HCT116 (cell line): ENCODE measurements around the gene ITGAL. TPM values are rescaled to one million over a fixed set of nuclear protein-coding genes. Genes with fewer than 3 reads are reported as not detected.
"Not testable (repeated sequence)": the region's sequence is repeated elsewhere in the genome, so short reads cannot be mapped to it uniquely, and the experiment has no call there.

Source experiments
- ATAC-seq: fragments of 200-7000 bp; cut with Tn5 transposase; 2 replicates; pipeline ENCODE4 v1.9.1; 2020; ENCODE audit warnings: mild to moderate bottlenecking, moderate library complexity
- BruUV-seq: library from RNA; stranded (reverse); fragments of 400-500 nt; replicated peaks from 2 replicates; lab custom pipeline; 2021; lab: Mats Ljungman, UMichigan
- CTCF ChIA-PET: fragments of 300-600 bp; sonication (Branson Sonifier 250); formaldehyde crosslinking; loops from one replicate; lab custom pipeline; 2021; ENCODE audit warnings: antibody characterized with exemption; lab: Charles Lee
- POLR2A ChIA-PET: fragments of 300-600, 350-600 bp; sonication (Branson Sonifier 250); formaldehyde crosslinking; loops from one replicate; lab custom pipeline; 2021; ENCODE audit warnings: antibody characterized with exemption; lab: Charles Lee
- RAD21 ChIA-PET, 2 experiments: fragments of 300-600 bp; sonication (Branson Sonifier 250); formaldehyde crosslinking; loops; one replicate each; lab custom pipeline; 2023; ENCODE audit warnings: low total read pairs in 2 of 2; ENCODE audit not compliant: uncharacterized antibody in 2 of 2, unreplicated experiment in 2 of 2, low non-redundant PET in 1 of 2; lab: Charles Lee
- DNase-seq: peaks from one replicate; pipeline ENCODE4 v3.0.0-alpha.2; 2010; ENCODE audit warnings: low read depth, low spot score
- H2AFZ ChIP-seq: fragments of 200-600 bp; shearing (Covaris generic), sonication (generic); 2 replicates; pipeline ENCODE4 v1.6.1; 2017; ENCODE audit warnings: low read depth, mixed run types, mixed read lengths, antibody characterized with exemption, low read length; ENCODE audit not compliant: poor library complexity, severe bottlenecking
- H3K27ac ChIP-seq: 2 replicates; pipeline ENCODE4 v1.5.1; 2012; ENCODE audit warnings: low read depth, low read length
- H3K27me3 ChIP-seq: fragments of 200-600 bp; sonication (generic); 2 replicates; pipeline ENCODE4 v1.6.1; 2016; ENCODE audit warnings: mixed run types, low read length, mixed read lengths; ENCODE audit not compliant: insufficient read depth
- H3K36me3 ChIP-seq, 2 experiments: fragments of 200-500 bp in 1 of 2; fragments of 200-600 bp in 1 of 2; sonication (Bioruptor generic) in 1 of 2; sonication (generic) in 1 of 2; 2 replicates each; pipeline versions ENCODE4 v1.5.1 to v1.6.1; 2014 to 2016; ENCODE audit warnings: low read length in 2 of 2, inconsistent platforms in 1 of 2, mixed read lengths in 1 of 2, mixed run types in 1 of 2; ENCODE audit not compliant: insufficient read depth in 2 of 2, control insufficient read depth in 1 of 2
- H3K4me1 ChIP-seq, 2 experiments: fragments of 200-600 bp in 1 of 2; sonication (generic) in 1 of 2; 2 replicates each; pipeline versions ENCODE4 v1.5.1 to v1.6.1; 2012 to 2017; ENCODE audit warnings: low read length in 2 of 2, inconsistent platforms in 1 of 2, mild to moderate bottlenecking in 1 of 2, mixed read lengths in 1 of 2, mixed run types in 1 of 2, moderate library complexity in 1 of 2; ENCODE audit not compliant: insufficient read depth in 2 of 2, control insufficient read depth in 1 of 2
- H3K4me2 ChIP-seq: fragments of 200-600 bp; sonication (generic); 2 replicates; pipeline ENCODE4 v1.6.1; 2017; ENCODE audit warnings: mixed run types, low read length, mixed read lengths
- H3K4me3 ChIP-seq, 2 experiments: fragments of 200-600 bp in 1 of 2; sonication (generic) in 1 of 2; replicated peaks in 1 of 2; 2 replicates each; pipeline ENCODE4 v1.5.1; 2011 to 2016; ENCODE audit warnings: low read length in 2 of 2, control low read depth in 1 of 2, low read depth in 1 of 2, mild to moderate bottlenecking in 1 of 2, mixed read lengths in 1 of 2, mixed run types in 1 of 2
- H3K79me2 ChIP-seq: fragments of 200-600 bp; sonication (generic); 2 replicates; pipeline ENCODE4 v1.6.1; 2017; ENCODE audit warnings: mild to moderate bottlenecking, mixed run types, low read length, moderate library complexity, mixed read lengths; ENCODE audit not compliant: insufficient read depth
- H3K9ac ChIP-seq: fragments of 200-600 bp; sonication (generic); 2 replicates; pipeline ENCODE4 v1.6.1; 2016; ENCODE audit warnings: low read length, mixed read lengths
- H3K9me2 ChIP-seq: fragments of 200-600 bp; sonication (generic), shearing (Covaris generic); 2 replicates; pipeline ENCODE4 v1.6.1; 2017; ENCODE audit warnings: mixed run types, mild to moderate bottlenecking, moderate library complexity; ENCODE audit not compliant: insufficient read depth
- H3K9me3 ChIP-seq, 2 experiments: fragments of 200-500 bp in 1 of 2; fragments of 200-600 bp in 1 of 2; sonication (Bioruptor generic) in 1 of 2; sonication (generic) in 1 of 2; 2 replicates each; pipeline ENCODE4 v1.6.1; 2014 to 2017; ENCODE audit warnings: low read length in 2 of 2, mixed read lengths in 2 of 2, inconsistent platforms in 1 of 2, low read depth in 1 of 2, mild to moderate bottlenecking in 1 of 2, mixed run types in 1 of 2, moderate library complexity in 1 of 2; ENCODE audit not compliant: control insufficient read depth in 1 of 2, insufficient read depth in 1 of 2
- H4K20me1 ChIP-seq: fragments of 200-600 bp; sonication (generic), shearing (Covaris generic); 2 replicates; pipeline ENCODE4 v1.6.1; 2017; ENCODE audit warnings: mixed run types, mild to moderate bottlenecking, moderate library complexity; ENCODE audit not compliant: insufficient read depth
- CBX3 ChIP-seq: IDR thresholded peaks from 2 replicates; pipeline ENCODE4 v1.6.1; 2012; ENCODE audit warnings: low read depth
- CEBPB ChIP-seq: IDR thresholded peaks from 2 replicates; pipeline ENCODE4 v1.6.1; 2012; ENCODE audit warnings: low read depth
- FOSL1 ChIP-seq: IDR thresholded peaks from 2 replicates; pipeline ENCODE4 v1.6.1; 2012; ENCODE audit warnings: low read depth
- POLR2AphosphoS5 ChIP-seq: IDR thresholded peaks from 2 replicates; pipeline ENCODE4 v1.6.1; 2011; ENCODE audit warnings: mild to moderate bottlenecking, low read depth, low read length, moderate library complexity
- intact Hi-C: fragments of 100-400 bp; cut with micrococcal nuclease; formaldehyde crosslinking; loops from 2 replicates; pipeline ENCODE4 v1.10.0; 2022
- total RNA-seq: library from RNA; stranded (reverse); gene quantifications from one replicate; pipeline ENCODE4 v1.2.1, GENCODE V29; 2021; ENCODE audit not compliant: unreplicated experiment
- TF ChIP-seq, protein P1 (sequence below): IDR thresholded peaks from 2 replicates; pipeline ENCODE4 v1.6.1; 2011; ENCODE audit warnings: mild to moderate bottlenecking, low read length, moderate library complexity; ENCODE audit not compliant: insufficient replicate concordance; ENCODE audit errors: extremely low read depth

ITGAL gene
- total RNA-seq, 1 experiment from 2014 or later = 1.4 TPM

GRCh38 chr16:30522702-30523463 lies 50.3 kb downstream of the ITGAL start:
- H3K36me3 ChIP-seq, H2AFZ ChIP-seq, ATAC-seq, DNase-seq, H3K4me2 ChIP-seq, H3K9me3 ChIP-seq, intact Hi-C loops, BruUV-seq, H4K20me1 ChIP-seq, RAD21 ChIA-PET, CTCF ChIA-PET, H3K27ac ChIP-seq, H3K4me3 ChIP-seq, H3K27me3 ChIP-seq, H3K9ac ChIP-seq, H3K9me2 ChIP-seq: not testable (repeated sequence)
- Histone ChIP-seq H3K4me1 (peaks cover 4 to 19% of the 10 kb centered on the region in 2 experiments), H3K79me2 (peaks cover 12% of the 10 kb centered on the region)
- TF ChIP-seq POLR2AphosphoS5 = peak; percentile 32; the same call in 1 of the 2 replicates
- POLR2A ChIA-PET = interaction anchor here (0.6 to 1.3 kb wide), 3 partner anchors 13 to 397 kb away, joined by 3 to 4 read pairs (median 3); no protein-coding TSS in a partner anchor

DNA sequence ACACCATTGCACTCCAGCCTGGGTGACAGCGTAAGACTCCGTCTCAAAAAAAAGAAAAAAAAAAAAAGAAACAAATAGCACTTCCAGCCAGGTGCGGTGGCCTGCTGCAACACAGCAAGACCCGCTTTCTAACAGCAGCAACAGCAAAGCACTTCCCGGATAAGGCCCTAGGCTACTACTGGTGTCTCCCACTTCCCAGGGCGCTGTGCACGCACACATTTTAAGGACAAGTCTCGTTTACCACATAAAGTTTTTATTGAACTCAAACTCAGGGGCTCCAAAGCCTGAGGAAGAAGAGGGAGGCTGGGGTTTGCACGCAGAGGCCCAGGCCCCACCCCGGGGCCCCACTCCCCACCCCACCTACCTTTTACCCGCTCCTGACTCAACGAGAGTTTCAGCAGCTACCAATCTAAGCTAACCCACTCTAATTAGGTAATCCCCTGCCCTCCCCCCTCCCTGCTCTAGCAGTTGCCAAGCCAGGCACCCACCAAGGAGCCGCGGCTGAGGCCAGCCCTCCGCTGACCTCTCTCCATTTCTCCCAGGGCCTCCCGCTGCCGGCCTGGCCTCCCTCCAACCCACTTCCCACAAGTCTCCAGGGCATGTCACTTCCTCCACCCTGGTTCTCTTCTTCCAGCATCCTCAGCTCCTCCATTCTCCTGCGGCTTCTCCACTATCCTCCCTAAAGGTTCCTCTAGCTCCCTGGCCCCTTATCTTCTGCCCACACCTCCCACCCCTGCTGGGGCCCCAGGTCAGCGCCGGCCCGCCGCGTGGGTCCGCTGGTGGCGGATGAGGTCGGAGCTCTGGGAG lies 51.4 kb downstream of the ITGAL start:
- TF ChIP-seq POLR2AphosphoS5 (peak; percentile 27; the same call in 1 of the 2 replicates), FOSL1 (no peak), CEBPB (no peak), CBX3 (no peak)
- TF ChIP-seq, protein P1, sequence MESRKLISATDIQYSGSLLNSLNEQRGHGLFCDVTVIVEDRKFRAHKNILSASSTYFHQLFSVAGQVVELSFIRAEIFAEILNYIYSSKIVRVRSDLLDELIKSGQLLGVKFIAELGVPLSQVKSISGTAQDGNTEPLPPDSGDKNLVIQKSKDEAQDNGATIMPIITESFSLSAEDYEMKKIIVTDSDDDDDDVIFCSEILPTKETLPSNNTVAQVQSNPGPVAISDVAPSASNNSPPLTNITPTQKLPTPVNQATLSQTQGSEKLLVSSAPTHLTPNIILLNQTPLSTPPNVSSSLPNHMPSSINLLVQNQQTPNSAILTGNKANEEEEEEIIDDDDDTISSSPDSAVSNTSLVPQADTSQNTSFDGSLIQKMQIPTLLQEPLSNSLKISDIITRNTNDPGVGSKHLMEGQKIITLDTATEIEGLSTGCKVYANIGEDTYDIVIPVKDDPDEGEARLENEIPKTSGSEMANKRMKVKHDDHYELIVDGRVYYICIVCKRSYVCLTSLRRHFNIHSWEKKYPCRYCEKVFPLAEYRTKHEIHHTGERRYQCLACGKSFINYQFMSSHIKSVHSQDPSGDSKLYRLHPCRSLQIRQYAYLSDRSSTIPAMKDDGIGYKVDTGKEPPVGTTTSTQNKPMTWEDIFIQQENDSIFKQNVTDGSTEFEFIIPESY = no peak
- ATAC-seq = no peak
- CTCF ChIA-PET = no interaction called here
- H3K79me2 ChIP-seq = peaks cover 12% of the 10 kb centered on the region
- DNase-seq = no peak
- POLR2A ChIA-PET = no interaction called here
- H4K20me1 ChIP-seq = no peaks in the 10 kb centered on the region
- H3K36me3 ChIP-seq = no peaks in the 10 kb centered on the region; a peak in 1 of 4 replicates
- no peak overlapping the region for H3K9ac ChIP-seq
- H3K9me3 ChIP-seq = no peaks in the 10 kb centered on the region
- no peak overlapping the region for H3K27ac ChIP-seq
- no peaks in the 10 kb centered on the region for H3K27me3 ChIP-seq
- no TSS peak for BruUV-seq
- H2AFZ ChIP-seq = no peak overlapping the region
- no peaks in the 10 kb centered on the region for H3K9me2 ChIP-seq
- peaks cover 7 to 22% of the 10 kb centered on the region in 2 experiments for H3K4me1 ChIP-seq
- H3K4me3 ChIP-seq = no peak overlapping the region
- intact Hi-C loops = no loop called here
- H3K4me2 ChIP-seq = no peak overlapping the region
- RAD21 ChIA-PET = no interaction called here
